Activated T-cell treated with anti-CD3 and anti-CD28 coated beads, Interleukin-2, amount 50 U/mL, for 1 hour (primary cell): Measurements from ENCODE around the gene CHST8.

ENCODE experiments used
- DNase-seq: peaks from one replicate; pipeline ENCODE4 v3.0.0-alpha.2; 2020

CHST8 gene

GRCh38 chr19:33749016-33749415 lies 127.3 kb downstream of the CHST8 start:
- DNase-seq: no peak

DNA sequence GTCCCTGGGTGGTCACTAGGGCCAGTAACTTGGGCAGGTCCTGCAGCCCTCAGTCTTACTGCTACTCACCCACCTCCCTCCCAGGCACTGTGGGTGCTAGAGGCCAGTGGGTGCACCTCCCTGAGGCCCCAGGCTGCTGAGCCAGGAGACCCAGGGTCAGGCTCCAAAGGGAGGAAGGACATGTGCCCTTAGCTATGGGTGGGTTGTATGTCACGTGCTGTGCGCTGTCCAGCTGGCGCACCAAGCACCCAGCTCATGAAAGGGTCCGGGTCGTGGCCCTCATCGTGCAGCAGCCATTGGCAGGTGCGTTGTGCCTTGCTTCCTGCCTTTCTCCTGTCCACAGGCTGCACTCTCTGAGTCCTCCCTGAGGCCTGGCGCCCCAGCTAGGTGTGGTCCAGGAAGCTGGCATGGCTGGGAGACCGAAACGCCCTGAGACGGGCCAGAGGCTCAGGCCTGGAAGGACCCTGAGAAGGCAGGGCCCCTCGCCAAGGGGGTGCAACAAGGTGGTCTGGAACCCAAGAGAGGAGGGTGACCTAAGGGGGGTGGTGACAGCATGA lies 127.9 kb downstream of the CHST8 start:
- no peak for DNase-seq

- DNase-seq: no peak
Measured at GRCh38 chr19:33750587-33751435, 129.1 kb downstream of the CHST8 start.

DNA sequence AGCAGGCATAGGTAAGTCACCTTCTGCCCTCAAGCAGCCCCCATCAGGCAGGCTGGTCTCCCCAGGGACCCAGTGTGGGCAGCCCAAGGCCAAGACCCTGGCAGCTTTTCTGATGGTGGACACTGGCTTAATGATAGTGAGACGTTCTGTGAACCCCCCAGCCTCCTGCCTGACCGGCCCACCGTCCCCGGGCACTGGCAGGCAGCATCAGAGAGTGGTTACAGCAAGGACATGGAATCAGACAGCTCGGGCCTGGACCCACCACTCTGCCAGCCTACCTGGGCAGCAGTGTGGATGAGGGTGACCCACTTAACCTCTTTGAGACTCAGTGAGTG lies 129.7 kb downstream of the CHST8 start:
- no peak for DNase-seq

DNA sequence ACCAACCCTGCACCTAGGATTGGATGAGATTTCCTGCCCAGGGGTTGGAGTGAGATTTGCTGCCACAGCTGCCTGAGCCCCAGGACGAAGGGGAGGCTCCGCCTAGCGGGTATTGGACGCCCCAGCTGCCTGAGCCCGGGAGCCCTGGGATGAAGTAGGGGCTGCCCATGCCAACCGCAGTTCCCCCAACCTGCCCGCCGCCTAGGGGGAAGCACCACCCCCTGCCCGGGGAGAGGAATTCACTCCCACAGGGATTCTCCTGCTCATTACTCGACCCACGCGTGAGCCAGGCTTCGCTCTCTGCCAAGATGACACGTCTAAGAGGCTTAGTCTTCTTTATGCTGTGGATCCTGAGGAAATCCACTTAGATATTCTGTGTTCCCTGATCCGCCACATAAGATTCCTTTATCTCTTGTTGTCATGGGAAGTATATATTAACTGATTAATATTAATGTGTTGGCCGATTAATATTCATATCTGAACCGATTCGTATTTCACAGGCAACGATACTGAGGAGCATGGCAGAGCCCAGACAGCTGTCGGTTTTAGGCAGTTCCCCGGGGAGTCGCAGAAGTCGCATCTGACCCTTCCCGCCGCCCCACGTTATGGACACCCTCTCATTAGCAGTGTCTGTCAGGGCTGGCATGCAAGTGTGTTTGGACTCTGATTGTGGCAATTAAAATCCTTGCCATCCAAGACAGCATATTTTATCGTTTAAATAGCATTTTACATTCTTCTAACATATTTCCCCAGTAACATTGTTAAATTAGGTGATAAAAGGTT lies 130.5 kb downstream of the CHST8 start:
- no peak for DNase-seq

DNA sequence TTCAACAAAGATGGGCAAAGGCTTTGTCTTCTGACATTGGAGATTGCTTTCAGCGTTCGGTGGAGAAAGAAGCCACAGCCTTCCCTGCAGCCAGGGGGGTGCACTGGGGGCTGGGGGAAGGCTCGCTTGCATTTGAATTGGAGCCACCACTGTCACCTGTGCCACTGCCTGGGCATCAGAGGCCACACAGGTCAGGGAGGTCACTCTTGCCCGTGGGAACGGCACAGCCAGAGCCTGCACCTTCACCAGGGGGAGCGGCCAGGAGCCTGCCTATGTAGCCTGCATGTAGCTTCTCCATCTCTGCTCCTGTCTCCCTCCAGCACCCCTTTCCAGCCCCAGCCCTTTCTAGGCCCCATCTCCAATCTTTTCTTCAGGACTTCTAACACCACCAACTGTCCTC lies 131.2 kb downstream of the CHST8 start:
- DNase-seq: no peak

- no peak for DNase-seq
Measured at GRCh38 chr19:33754361-33754760, 132.6 kb downstream of the CHST8 start.

- no peak for DNase-seq
Measured at GRCh38 chr19:33755099-33756035, 133.6 kb downstream of the CHST8 start.

DNA sequence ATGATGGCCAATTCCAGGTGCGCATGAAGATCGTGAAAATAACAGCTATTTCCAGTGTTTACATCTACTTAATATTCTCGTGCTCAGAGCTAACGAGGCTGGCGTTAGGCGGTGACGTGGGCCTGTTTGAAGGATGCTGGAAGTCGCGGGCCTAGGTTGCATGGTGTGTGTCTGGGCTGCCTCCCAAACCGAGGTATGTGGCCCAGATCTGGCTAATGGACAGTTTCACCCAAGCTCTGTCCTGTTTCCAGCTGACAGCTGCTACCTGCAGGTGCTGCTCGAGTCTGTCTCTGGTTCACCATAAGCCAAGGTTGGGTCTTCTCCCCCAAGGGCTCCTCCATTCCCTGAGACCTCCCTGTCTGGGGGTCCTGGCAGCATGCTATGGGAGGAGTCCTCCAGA lies 134.4 kb downstream of the CHST8 start:
- DNase-seq: no peak

DNA sequence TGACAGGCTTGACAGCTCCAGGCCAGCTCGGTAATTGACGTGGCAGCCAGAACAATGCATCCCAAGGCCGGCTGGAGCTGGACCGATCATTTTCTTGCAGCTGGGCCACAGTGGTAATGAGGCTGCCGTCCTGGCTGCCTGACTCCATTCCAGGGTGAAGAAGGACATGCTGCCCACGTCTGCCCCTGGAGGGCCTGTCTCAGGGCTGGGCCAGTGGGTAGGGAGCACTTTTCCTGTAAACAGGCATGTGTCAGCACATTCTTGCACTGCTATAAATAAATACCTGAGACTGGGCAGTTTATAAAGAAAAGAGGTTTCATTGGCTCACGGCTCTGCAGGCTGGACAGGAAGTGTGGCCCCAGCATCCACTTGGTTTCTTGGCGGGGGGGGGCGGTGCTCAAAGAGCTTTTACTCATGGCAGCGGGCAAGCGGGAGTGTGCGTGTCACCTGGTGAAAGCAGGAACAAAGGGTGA lies 136.8 kb downstream of the CHST8 start:
- no peak for DNase-seq

- no peak for DNase-seq
Measured at GRCh38 chr19:33759356-33759755, 137.6 kb downstream of the CHST8 start.

DNA sequence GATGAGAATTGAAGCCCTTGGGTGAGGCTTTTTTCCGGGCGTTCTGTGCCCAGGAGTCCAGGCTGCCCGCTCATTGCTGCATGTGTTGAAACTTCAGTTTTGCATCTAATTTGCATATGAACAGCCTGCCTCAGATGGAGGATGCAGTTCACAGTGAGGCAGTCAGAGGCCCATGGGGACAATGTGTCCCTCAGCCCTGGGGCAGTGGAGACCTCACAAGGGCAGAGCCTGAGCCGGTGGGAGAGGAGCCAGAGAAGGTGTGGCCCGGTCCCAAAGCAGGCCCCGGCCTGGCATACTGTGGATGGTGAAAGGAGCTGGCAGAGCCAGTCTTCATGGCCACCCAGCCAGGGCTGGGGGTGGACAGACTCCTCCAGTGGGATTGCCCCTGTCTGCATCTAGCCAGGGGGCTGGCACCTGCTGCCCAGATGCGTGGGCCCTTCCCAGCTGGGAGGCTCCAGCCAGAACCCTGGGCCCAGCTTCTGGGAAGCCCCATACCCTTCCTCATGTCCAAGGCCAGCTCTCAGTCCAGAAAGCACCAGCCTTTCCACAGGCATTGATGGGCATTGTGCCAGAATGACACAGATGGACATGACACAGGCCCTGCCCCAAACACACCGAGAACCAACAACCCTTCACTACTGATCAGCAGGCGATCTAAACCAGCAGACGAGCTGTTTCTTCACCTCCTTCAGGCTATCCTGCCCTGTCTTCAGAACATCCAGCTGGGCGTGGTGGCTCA lies 142.0 kb downstream of the CHST8 start:
- DNase-seq: no peak

- DNase-seq: no peak
Measured at GRCh38 chr19:33766623-33767022, 144.9 kb downstream of the CHST8 start.

DNA sequence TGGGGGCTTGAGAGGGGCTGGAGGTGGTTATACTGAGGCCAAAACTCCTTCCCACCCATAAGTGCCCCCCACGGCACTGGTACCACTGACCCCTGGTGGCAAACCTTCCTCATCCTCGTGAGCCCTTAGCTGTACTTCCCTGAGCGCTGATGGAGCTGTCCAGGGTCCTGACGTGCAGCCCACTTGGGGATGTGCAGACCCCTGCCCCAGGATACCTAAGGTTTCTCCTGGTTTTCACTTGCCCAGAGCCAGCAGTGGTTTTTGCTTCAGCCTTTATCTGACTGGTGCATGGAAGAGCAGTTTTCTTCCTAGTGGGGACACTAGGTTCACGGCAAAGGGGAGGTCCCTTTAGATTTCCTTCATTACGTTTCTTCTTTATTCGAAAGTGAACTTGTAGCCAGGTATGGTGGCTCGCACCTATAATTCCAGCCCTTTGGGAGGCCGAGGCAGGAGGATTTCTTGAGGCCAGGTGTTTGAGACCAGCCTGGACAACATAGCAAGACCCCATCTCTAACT lies 146.2 kb downstream of the CHST8 start:
- DNase-seq: no peak

- DNase-seq: no peak
Measured at GRCh38 chr19:33769208-33769607, 147.5 kb downstream of the CHST8 start.

DNA sequence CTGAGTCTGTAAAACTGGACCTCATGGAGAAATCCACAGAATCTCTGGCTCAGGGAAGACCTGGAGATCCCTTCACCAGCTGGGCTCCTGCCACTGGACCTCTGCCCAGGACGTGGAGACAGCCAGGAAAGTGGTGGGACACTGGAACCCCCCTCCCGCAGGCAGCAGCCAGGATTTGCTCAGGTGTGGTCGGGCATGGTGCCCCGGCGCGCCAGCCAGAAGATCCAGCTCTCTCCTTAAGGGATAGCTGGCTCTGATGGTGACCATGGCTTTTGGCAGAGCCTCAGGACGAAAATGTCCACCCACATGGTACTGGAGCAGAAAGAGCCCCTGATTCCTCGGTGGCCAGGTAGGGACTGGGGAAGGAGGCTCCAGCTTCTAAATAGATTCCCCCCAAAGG lies 148.4 kb downstream of the CHST8 start:
- DNase-seq: no peak

GRCh38 chr19:33771384-33772101 lies 149.8 kb downstream of the CHST8 start:
- peak; percentile 68 for DNase-seq

GRCh38 chr19:33772102-33772857 lies 150.5 kb downstream of the CHST8 start:
- DNase-seq: no peak

DNA sequence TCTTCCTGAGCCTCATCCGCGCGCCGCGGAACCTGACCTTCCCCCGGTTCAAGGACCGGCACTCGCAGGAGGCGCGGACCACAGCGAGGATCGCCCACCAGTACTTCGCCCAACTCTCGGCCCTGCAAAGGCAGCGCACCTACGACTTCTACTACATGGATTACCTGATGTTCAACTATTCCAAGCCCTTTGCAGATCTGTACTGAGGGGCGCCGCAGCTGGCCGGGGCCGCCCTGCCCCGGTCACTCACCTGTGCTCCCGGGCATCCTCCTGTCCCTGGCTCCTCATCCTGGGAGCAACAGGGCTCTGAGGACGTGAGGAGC lies 151.1 kb downstream of the CHST8 start:
- no peak for DNase-seq
